ENCODE data around the gene ZCCHC17. TPM values are rescaled to one million over a fixed set of nuclear protein-coding genes. Genes with fewer than 3 reads are reported as not detected.

Gene ZCCHC17
- total and polyA plus RNA-seq, 2 donors (not counting 3 experiments of a cell fraction or from before 2014, with no cell fraction given): 32.0 to 41.4 TPM

DNA sequence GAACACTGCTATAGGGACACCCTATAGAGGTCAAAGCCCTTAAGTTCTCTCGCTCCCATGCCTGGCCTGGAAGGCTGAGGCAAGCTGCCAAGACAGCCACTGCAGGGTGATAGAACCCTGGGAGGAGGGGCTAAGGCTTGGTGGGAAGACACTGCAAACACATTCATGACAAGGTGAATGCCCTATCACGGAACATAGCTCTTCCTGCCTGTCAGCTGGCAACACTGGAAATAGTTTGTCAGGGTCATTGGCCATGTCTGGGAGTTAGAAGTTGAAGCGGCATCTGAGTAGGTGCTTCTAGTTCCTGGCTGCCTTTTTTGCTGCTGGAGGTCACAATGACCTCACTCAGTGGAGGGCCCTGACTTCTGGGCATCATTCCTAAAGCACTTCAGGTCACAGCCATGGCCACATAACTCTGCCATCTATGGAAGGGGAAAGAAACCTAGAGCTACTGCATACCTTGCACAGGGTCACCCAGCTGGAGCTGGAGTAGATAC, 71.8 kb downstream of the ZCCHC17 start:
- Histone ChIP-seq H3K9me3 (replicated peaks; ENCODE audit: control insufficient read depth, insufficient read depth, low read length) (no peaks in the 10 kb centered on the region), H3K9ac (replicated peaks; ENCODE audit: extremely low read depth, insufficient read depth, low read length) (no peak overlapping the region), H3K9me1 (replicated peaks; ENCODE audit: control insufficient read depth, extremely low read depth, insufficient read depth, low read length) (no peaks in the 10 kb centered on the region), H3K27me3 (ENCODE audit: control insufficient read depth in 2 of 2, insufficient read depth in 2 of 2, low read length in 2 of 2) (no peaks in the 10 kb centered on the region), H3K4me1 (ENCODE audit: control insufficient read depth, extremely low read depth, insufficient read depth, low read length) (peaks cover 4% of the 10 kb centered on the region), H3K79me2 (ENCODE audit: control insufficient read depth, insufficient read depth, low read length) (no peaks in the 10 kb centered on the region), H3K4me3 (replicated peaks in 1 of 3; ENCODE audit: insufficient read depth in 1 of 3, low read depth in 1 of 3, low read length in 3 of 3) (no peak overlapping the region), H2AFZ (ENCODE audit: low read depth, low read length) (no peak overlapping the region), H3K27ac (ENCODE audit: insufficient read depth, low read depth, low read length) (no peak overlapping the region), H4K20me1 (replicated peaks; ENCODE audit: control insufficient read depth, extremely low read depth, insufficient read depth, low read length) (no peaks in the 10 kb centered on the region), H3K4me2 (ENCODE audit: insufficient read depth, low read length) (no peak overlapping the region), H3K36me3 (ENCODE audit: control insufficient read depth in 2 of 2, extremely low read depth in 1 of 2, insufficient read depth in 2 of 2, low read length in 2 of 2) (peaks cover 0 to 12% of the 10 kb centered on the region in 2 experiments)
- POLR2A ChIA-PET: no interaction called here
- dilution Hi-C loops (cut with MboI; ENCODE audit: extremely low pct_ligation_motif_present, low sequenced_read_pairs): no loop called here
- FAIRE-seq (no peak), DNase-seq (ENCODE audit: low read depth, low spot score) (no peak)
- CTCF ChIA-PET: interaction anchor here (1.4 to 2.3 kb wide), 2 partner anchors 26 to 181 kb away, joined by 3 to 8 read pairs; no protein-coding TSS in a partner anchor
- TF ChIP-seq GATA2 (IDR thresholded peaks at IDR 0.05; ENCODE audit: insufficient read depth, insufficient read length, low read depth, low read length) (no peak), POLR2AphosphoS5 (IDR thresholded peaks at IDR 0.05; ENCODE audit: insufficient read depth, low read depth, low read length) (no peak), FOS (IDR thresholded peaks at IDR 0.05; ENCODE audit: borderline replicate concordance, insufficient read depth, low read length) (no peak), POLR2A (IDR thresholded peaks at IDR 0.05; ENCODE audit: low read depth, low read length) (no peak), JUN (IDR thresholded peaks at IDR 0.05; ENCODE audit: borderline replicate concordance, insufficient read depth, insufficient read length, low read depth) (no peak), MYC (IDR thresholded peaks at IDR 0.05; ENCODE audit: low read depth, low read length) (no peak), EZH2 (IDR thresholded peaks at IDR 0.05; ENCODE audit: borderline replicate concordance, low read depth, low read length, severe bottlenecking) (no peak)
- TF ChIP-seq, protein P1, sequence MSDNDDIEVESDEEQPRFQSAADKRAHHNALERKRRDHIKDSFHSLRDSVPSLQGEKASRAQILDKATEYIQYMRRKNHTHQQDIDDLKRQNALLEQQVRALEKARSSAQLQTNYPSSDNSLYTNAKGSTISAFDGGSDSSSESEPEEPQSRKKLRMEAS (IDR thresholded peaks at IDR 0.05; ENCODE audit: insufficient read depth, insufficient read length): no peak
- TF ChIP-seq, protein P2, sequence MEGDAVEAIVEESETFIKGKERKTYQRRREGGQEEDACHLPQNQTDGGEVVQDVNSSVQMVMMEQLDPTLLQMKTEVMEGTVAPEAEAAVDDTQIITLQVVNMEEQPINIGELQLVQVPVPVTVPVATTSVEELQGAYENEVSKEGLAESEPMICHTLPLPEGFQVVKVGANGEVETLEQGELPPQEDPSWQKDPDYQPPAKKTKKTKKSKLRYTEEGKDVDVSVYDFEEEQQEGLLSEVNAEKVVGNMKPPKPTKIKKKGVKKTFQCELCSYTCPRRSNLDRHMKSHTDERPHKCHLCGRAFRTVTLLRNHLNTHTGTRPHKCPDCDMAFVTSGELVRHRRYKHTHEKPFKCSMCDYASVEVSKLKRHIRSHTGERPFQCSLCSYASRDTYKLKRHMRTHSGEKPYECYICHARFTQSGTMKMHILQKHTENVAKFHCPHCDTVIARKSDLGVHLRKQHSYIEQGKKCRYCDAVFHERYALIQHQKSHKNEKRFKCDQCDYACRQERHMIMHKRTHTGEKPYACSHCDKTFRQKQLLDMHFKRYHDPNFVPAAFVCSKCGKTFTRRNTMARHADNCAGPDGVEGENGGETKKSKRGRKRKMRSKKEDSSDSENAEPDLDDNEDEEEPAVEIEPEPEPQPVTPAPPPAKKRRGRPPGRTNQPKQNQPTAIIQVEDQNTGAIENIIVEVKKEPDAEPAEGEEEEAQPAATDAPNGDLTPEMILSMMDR (IDR thresholded peaks at IDR 0.05; ENCODE audit: extremely low read depth in 1 of 2, insufficient read depth in 1 of 2, low read depth in 1 of 2, low read length in 2 of 2): no peak
- intact Hi-C loops (cut with micrococcal nuclease): no loop called here
- no TSS peak for BruUV-seq (replicated peaks)

Measured in endothelial cell of umbilical vein (primary cell).